ENCODE data around the gene TMEM87B. TPM values are rescaled to one million over a fixed set of nuclear protein-coding genes. Genes with fewer than 3 reads are reported as not detected.

Gene TMEM87B
- total and polyA plus RNA-seq, 8 donors = 24.6 to 36.8 (median 28.4) TPM

DNA sequence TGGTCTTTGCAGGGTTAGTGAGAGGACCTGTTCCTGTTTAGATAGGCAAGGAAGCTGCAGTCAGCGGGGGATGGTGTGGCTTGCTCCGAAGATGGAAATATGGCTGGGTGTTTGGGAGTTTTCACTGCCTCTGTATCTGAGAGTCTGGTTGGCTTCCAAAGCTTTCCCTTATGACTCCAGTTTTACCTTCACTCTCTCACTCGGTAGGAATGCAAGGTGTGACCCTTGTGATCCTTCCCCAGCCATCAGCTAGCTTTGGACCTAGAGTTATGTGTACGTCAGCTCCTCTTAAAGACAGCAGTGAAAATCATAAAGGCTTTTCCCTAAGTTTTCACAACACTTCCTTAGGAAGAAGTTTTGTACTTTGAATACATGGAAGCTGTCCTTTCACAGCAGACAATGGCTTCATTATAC, 35.5 kb upstream of the TMEM87B start:
- Histone ChIP-seq H3K27me3 (no peaks in the 10 kb centered on the region), H3K9me3 (no peaks in the 10 kb centered on the region), H3K4me1 (peaks cover 0 to 19% of the 10 kb centered on the region in 2 donors), H3K27ac (no peak overlapping the region), H3K4me3 (no peak overlapping the region), H3K36me3 (peaks cover 0 to 40% of the 10 kb centered on the region in 2 donors)
- DNase-seq = no peak
- intact Hi-C loops (cut with DNase I) = no loop called here
- TF ChIP-seq, protein P1, sequence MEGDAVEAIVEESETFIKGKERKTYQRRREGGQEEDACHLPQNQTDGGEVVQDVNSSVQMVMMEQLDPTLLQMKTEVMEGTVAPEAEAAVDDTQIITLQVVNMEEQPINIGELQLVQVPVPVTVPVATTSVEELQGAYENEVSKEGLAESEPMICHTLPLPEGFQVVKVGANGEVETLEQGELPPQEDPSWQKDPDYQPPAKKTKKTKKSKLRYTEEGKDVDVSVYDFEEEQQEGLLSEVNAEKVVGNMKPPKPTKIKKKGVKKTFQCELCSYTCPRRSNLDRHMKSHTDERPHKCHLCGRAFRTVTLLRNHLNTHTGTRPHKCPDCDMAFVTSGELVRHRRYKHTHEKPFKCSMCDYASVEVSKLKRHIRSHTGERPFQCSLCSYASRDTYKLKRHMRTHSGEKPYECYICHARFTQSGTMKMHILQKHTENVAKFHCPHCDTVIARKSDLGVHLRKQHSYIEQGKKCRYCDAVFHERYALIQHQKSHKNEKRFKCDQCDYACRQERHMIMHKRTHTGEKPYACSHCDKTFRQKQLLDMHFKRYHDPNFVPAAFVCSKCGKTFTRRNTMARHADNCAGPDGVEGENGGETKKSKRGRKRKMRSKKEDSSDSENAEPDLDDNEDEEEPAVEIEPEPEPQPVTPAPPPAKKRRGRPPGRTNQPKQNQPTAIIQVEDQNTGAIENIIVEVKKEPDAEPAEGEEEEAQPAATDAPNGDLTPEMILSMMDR (IDR thresholded peaks at IDR 0.05) = no peak
- peak; percentile 42 for ATAC-seq

DNA sequence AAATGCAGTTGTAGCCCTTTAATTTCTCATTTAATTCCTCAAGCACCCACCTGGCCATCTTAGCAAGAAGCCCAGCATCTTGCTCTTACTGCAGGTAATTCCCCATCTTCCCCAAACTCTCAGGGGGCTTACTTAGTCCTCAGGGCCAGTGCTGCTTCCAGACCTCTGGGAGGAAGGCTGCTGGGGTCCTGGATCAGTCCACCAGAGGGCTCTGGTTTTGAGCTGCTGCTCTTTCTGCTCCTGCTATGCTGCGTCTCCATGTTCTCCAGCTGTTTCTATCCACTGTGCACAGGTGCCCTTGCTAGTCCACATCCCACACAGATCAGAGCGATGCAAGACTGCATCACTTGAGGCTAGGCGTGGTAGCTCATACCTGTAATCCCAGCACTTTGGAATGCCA, 34.5 kb upstream of the TMEM87B start:
- no peaks in the 10 kb centered on the region for H3K9me3 ChIP-seq
- H3K27me3 ChIP-seq = no peaks in the 10 kb centered on the region
- H3K27ac ChIP-seq = no peak overlapping the region
- ATAC-seq (no peak), DNase-seq (no peak)
- H3K36me3 ChIP-seq = peaks cover 0 to 42% of the 10 kb centered on the region in 2 donors
- H3K4me3 ChIP-seq = no peak overlapping the region
- intact Hi-C loops (cut with DNase I) = no loop called here
- H3K4me1 ChIP-seq = peaks cover 0 to 19% of the 10 kb centered on the region in 2 donors
- TF ChIP-seq, protein P1 (IDR thresholded peaks at IDR 0.05) = no peak

DNA sequence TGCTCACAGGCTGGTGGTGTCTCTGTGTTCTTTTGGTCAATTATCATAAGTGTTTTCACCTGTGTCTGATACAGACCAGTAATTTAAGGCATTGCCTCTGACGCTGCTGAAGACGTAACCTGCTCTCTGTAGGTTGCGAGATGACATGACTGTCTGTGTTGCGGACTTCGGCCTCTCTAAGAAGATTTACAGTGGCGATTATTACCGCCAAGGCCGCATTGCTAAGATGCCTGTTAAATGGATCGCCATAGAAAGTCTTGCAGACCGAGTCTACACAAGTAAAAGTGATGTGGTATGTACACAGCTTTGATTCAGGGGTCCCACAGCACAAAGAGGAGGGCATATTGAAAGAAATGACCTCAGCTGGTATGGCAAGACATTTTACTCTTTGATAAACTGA, 33.8 kb upstream of the TMEM87B start:
- TF ChIP-seq, protein P1 (IDR thresholded peaks at IDR 0.05) = no peak
- H3K27me3 ChIP-seq = no peaks in the 10 kb centered on the region
- no peaks in the 10 kb centered on the region for H3K9me3 ChIP-seq
- no peak overlapping the region for H3K27ac ChIP-seq
- ATAC-seq (no peak), DNase-seq (no peak)
- no peak overlapping the region for H3K4me3 ChIP-seq
- H3K4me1 ChIP-seq = peaks cover 0 to 19% of the 10 kb centered on the region in 2 donors
- H3K36me3 ChIP-seq = peaks cover 0 to 42% of the 10 kb centered on the region in 2 donors
- intact Hi-C loops (cut with DNase I) = no loop called here

DNA sequence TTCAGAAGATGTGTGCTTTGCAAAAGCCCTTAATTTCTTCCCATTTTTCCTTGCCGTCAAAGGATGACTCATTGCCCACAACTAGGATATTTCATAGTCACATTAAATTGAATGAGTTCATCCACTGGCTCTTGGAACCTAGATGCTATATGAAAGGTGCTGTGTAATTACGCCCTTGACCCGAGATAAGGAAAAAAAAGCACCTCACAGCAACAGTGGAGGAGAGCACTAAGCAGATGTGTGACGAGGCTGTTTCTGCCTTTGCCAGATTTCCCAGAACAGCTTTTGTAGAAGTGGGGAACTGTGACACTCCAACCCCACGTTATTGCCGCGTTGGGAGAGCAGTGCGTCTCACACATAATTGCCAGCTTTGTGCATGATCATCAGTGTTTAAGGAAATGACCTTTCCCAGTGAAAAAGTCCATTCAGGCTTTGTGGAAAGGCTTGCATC, 33.3 kb upstream of the TMEM87B start:
- peaks cover 0 to 39% of the 10 kb centered on the region in 2 donors for H3K36me3 ChIP-seq
- H3K27ac ChIP-seq = no peak overlapping the region
- H3K27me3 ChIP-seq = no peaks in the 10 kb centered on the region
- no peak for DNase-seq
- peaks cover 0 to 19% of the 10 kb centered on the region in 2 donors for H3K4me1 ChIP-seq
- ATAC-seq = peak; percentile 55
- TF ChIP-seq, protein P1 (IDR thresholded peaks at IDR 0.05) = no peak
- H3K9me3 ChIP-seq = no peaks in the 10 kb centered on the region
- intact Hi-C loops (cut with DNase I) = no loop called here
- H3K4me3 ChIP-seq = no peak overlapping the region

DNA sequence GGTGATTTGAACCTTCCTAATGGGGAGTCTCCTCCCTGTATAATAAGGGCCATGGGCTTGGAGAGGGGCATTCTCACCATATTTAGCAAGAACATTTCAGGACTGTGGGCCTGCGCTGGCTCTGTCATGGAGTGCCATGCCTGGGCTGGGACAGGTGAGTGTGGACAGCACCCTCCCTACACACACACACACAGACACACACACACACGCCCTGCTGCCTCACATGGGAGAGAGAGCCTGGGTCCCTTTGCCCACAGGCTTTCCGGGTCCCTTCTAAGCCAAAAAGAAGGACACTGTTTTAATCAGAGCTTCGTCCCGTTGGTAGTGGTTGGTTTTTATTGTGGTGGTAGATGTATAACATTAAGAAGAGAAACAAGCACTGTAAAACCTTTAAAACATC, 31.4 kb upstream of the TMEM87B start:
- peaks cover 0 to 49% of the 10 kb centered on the region in 2 donors for H3K36me3 ChIP-seq
- no peaks in the 10 kb centered on the region for H3K9me3 ChIP-seq
- H3K27ac ChIP-seq = no peak overlapping the region
- TF ChIP-seq, protein P1 (IDR thresholded peaks at IDR 0.05) = no peak
- no peak for DNase-seq
- ATAC-seq = no peak
- H3K4me1 ChIP-seq = peaks cover 0 to 19% of the 10 kb centered on the region in 2 donors
- intact Hi-C loops (cut with DNase I) = no loop called here
- H3K27me3 ChIP-seq = no peaks in the 10 kb centered on the region
- H3K4me3 ChIP-seq = no peak overlapping the region

All from left lung (tissue), 10 donors.